H1 (cell line): ENCODE results near the gene PGM2L1. TPM values are rescaled to one million over a fixed set of nuclear protein-coding genes. Genes with fewer than 3 reads are reported as not detected.

ENCODE experiments used
- CTCF ChIA-PET: fragments of 300-600 bp; sonication (Branson Sonifier 250); formaldehyde crosslinking; loops from one replicate; lab custom pipeline; 2021; ENCODE audit not compliant: partially characterized antibody; lab: Charles Lee
- POLR2A ChIA-PET: fragments of 300-600 bp; sonication (Branson Sonifier 250); formaldehyde crosslinking; loops from one replicate; lab custom pipeline; 2021; ENCODE audit warnings: inconsistent platforms; ENCODE audit not compliant: partially characterized antibody; lab: Charles Lee
- DNase-seq, 2 experiments: peaks; one replicate each; pipeline versions ENCODE4 v3.0.0 to v3.0.0-alpha.2; 2010 to 2022; ENCODE audit warnings: low spot score in 2 of 2, low read depth in 1 of 2, mixed read lengths in 1 of 2
- FAIRE-seq: peaks from 2 replicates; lab custom pipeline; 2011; peaks lifted over from hg19 to GRCh38; lab: Jason Lieb, UNC
- H2AFZ ChIP-seq: 2 replicates; pipeline ENCODE4 v1.8.1; 2012; ENCODE audit warnings: low read length, inconsistent platforms
- H2AK5ac ChIP-seq: 2 replicates; pipeline ENCODE4 v1.6.1; 2013; ENCODE audit warnings: low read depth, low read length
- H2BK120ac ChIP-seq: replicated peaks from 2 replicates; pipeline ENCODE3; 2013; ENCODE audit warnings: low read depth, low read length, inconsistent platforms
- H2BK12ac ChIP-seq: 2 replicates; pipeline ENCODE4 v1.6.1; 2013; ENCODE audit warnings: low read depth, low read length
- H2BK15ac ChIP-seq: 2 replicates; pipeline ENCODE4 v1.6.1; 2013; ENCODE audit warnings: low read length
- H2BK20ac ChIP-seq: 2 replicates; pipeline ENCODE4 v1.6.1; 2013; ENCODE audit warnings: low read length
- H2BK5ac ChIP-seq: 2 replicates; pipeline ENCODE4 v1.6.1; 2013; ENCODE audit warnings: low read depth, low read length
- H3K14ac ChIP-seq: 2 replicates; pipeline ENCODE4 v1.6.1; 2013; ENCODE audit warnings: inconsistent platforms; ENCODE audit not compliant: insufficient read length
- H3K18ac ChIP-seq: 2 replicates; pipeline ENCODE4 v1.6.1; 2013; ENCODE audit warnings: low read length; ENCODE audit errors: extremely low read depth
- H3K23ac ChIP-seq: 2 replicates; pipeline ENCODE4 v1.6.1; 2013; ENCODE audit warnings: inconsistent platforms; ENCODE audit not compliant: insufficient read length
- H3K23me2 ChIP-seq: 2 replicates; pipeline ENCODE4 v1.6.1; 2013; ENCODE audit warnings: low read depth, low read length
- H3K27ac ChIP-seq: 2 replicates; pipeline ENCODE4 v1.6.1; 2011; ENCODE audit warnings: low read depth, low read length, inconsistent platforms
- H3K27me3 ChIP-seq, 4 experiments: replicated peaks in 1 of 4; 1 replicate in 1 of 4; 2 replicates in 3 of 4; pipeline versions ENCODE4 v1.6.1 to v1.8.1; 2011 to 2013; ENCODE audit warnings: low read length in 3 of 4, mild to moderate bottlenecking in 3 of 4, inconsistent platforms in 2 of 4, mixed read lengths in 2 of 4, moderate library complexity in 1 of 4; ENCODE audit not compliant: control insufficient read depth in 3 of 4, insufficient read depth in 3 of 4; ENCODE audit errors: extremely low read depth in 1 of 4
- H3K36me3 ChIP-seq, 4 experiments: 2 replicates each; pipeline versions ENCODE4 v1.6.1 to v1.8.1; 2011 to 2013; ENCODE audit warnings: mild to moderate bottlenecking in 4 of 4, low read length in 3 of 4, moderate library complexity in 2 of 4, control low read depth in 1 of 4, inconsistent platforms in 1 of 4; ENCODE audit not compliant: insufficient read depth in 4 of 4, control insufficient read depth in 2 of 4
- H3K4ac ChIP-seq: replicated peaks from 2 replicates; pipeline ENCODE3; 2013; ENCODE audit warnings: low read length, low read depth, mixed read lengths, inconsistent platforms; ENCODE audit not compliant: insufficient read length
- H3K4me1 ChIP-seq, 4 experiments: replicated peaks in 1 of 4; 1 replicate in 1 of 4; 2 replicates in 3 of 4; pipeline versions ENCODE4 v1.6.1 to v1.8.1; 2011 to 2013; ENCODE audit warnings: low read length in 3 of 4, inconsistent platforms in 2 of 4, mixed read lengths in 1 of 4; ENCODE audit not compliant: insufficient read depth in 4 of 4, control insufficient read depth in 3 of 4
- H3K4me2 ChIP-seq, 2 experiments: 2 replicates each; pipeline versions ENCODE4 v1.6.1 to v1.8.1; 2011 to 2013; ENCODE audit warnings: low read depth in 2 of 2, low read length in 2 of 2, control low read depth in 1 of 2, inconsistent platforms in 1 of 2, mild to moderate bottlenecking in 1 of 2; ENCODE audit not compliant: insufficient read depth in 1 of 2
- H3K4me3 ChIP-seq, 4 experiments: fragments of 200-600, 300-600 bp in 1 of 4; sonication (generic), shearing (Covaris generic), sonication (Bioruptor Twin) in 1 of 4; 2 replicates each; pipeline versions ENCODE4 v1.5.1 to v1.8.1; 2011 to 2016; ENCODE audit warnings: low read length in 4 of 4, low read depth in 3 of 4, control low read depth in 2 of 4, inconsistent platforms in 2 of 4, mild to moderate bottlenecking in 2 of 4, mixed read lengths in 1 of 4, moderate library complexity in 1 of 4; ENCODE audit not compliant: insufficient read depth in 2 of 4; ENCODE audit errors: extremely low read depth in 1 of 4
- H3K56ac ChIP-seq: replicated peaks from 2 replicates; pipeline ENCODE3; 2013; ENCODE audit warnings: low read depth, mild to moderate bottlenecking, mixed read lengths, low read length, inconsistent platforms; ENCODE audit not compliant: insufficient read length
- H3K79me1 ChIP-seq: 2 replicates; pipeline ENCODE4 v1.6.1; 2013; ENCODE audit warnings: low read depth, low read length, control low read depth
- H3K79me2 ChIP-seq, 2 experiments: 2 replicates each; pipeline versions ENCODE4 v1.6.1 to v1.8.1; 2012 to 2013; ENCODE audit warnings: low read length in 2 of 2, mild to moderate bottlenecking in 2 of 2, inconsistent platforms in 1 of 2; ENCODE audit not compliant: insufficient read depth in 2 of 2, control insufficient read depth in 1 of 2
- H3K9ac ChIP-seq, 4 experiments: replicated peaks in 1 of 4; 1 replicate in 1 of 4; 2 replicates in 3 of 4; pipeline versions ENCODE4 v1.6.1 to v1.8.1; 2011 to 2013; ENCODE audit warnings: low read depth in 3 of 4, low read length in 3 of 4, control low read depth in 2 of 4, mild to moderate bottlenecking in 2 of 4, moderate library complexity in 2 of 4, inconsistent platforms in 1 of 4; ENCODE audit errors: extremely low read depth in 1 of 4
- H3K9me3 ChIP-seq, 2 experiments: 2 replicates each; pipeline versions ENCODE4 v1.6.1 to v1.8.1; 2012 to 2013; ENCODE audit warnings: mild to moderate bottlenecking in 2 of 2, moderate library complexity in 2 of 2, control low read depth in 1 of 2, inconsistent platforms in 1 of 2, low read depth in 1 of 2, low read length in 1 of 2, mixed read lengths in 1 of 2; ENCODE audit not compliant: insufficient read depth in 2 of 2
- H4K20me1 ChIP-seq, 2 experiments: replicated peaks in 1 of 2; 2 replicates each; pipeline versions ENCODE3 to v1.8.1; 2011 to 2013; ENCODE audit warnings: inconsistent platforms in 2 of 2, low read length in 2 of 2, mild to moderate bottlenecking in 1 of 2; ENCODE audit not compliant: insufficient read depth in 2 of 2, control insufficient read depth in 1 of 2
- H4K5ac ChIP-seq: 2 replicates; pipeline ENCODE4 v1.6.1; 2013; ENCODE audit warnings: low read length, low read depth, mixed read lengths, inconsistent platforms; ENCODE audit not compliant: insufficient read length
- H4K8ac ChIP-seq: 2 replicates; pipeline ENCODE4 v1.8.0; 2013; ENCODE audit warnings: mild to moderate bottlenecking, moderate library complexity, low read length, inconsistent platforms; ENCODE audit not compliant: insufficient read depth; ENCODE audit errors: extremely low read depth
- H4K91ac ChIP-seq: replicated peaks from 2 replicates; pipeline ENCODE3; 2013; ENCODE audit warnings: low read length, mixed read lengths, inconsistent platforms; ENCODE audit not compliant: insufficient read length
- BACH1 ChIP-seq: IDR thresholded peaks from 2 replicates; pipeline ENCODE4 v1.6.1; 2012; ENCODE audit warnings: low read length, improper control_type of control experiment
- BRCA1 ChIP-seq: IDR thresholded peaks from 2 replicates; pipeline ENCODE4 v1.6.1; 2012; ENCODE audit warnings: low read depth, low read length, improper control_type of control experiment
- EGR1 ChIP-seq: IDR thresholded peaks from 2 replicates; pipeline ENCODE4 v1.6.1; 2011; ENCODE audit warnings: low read depth, low read length, borderline replicate concordance
- FOSL1 ChIP-seq: IDR thresholded peaks from 2 replicates; pipeline ENCODE4 v1.6.1; 2011; ENCODE audit warnings: mild to moderate bottlenecking, low read depth, low read length, moderate library complexity; ENCODE audit not compliant: insufficient read depth
- JUN ChIP-seq: IDR thresholded peaks from 2 replicates; pipeline ENCODE4 v1.6.1; 2011; ENCODE audit warnings: low read depth, mild to moderate bottlenecking, improper control_type of control experiment, low read length
- KDM5A ChIP-seq: fragments of 200-600 bp; IDR thresholded peaks from 2 replicates; pipeline ENCODE4 v1.7.1; 2012; ENCODE audit warnings: mild to moderate bottlenecking, low read length, inconsistent platforms, mixed read lengths
- RAD21 ChIP-seq, 2 experiments: IDR thresholded peaks in 1 of 2; conservative IDR thresholded peaks in 1 of 2; 2 replicates each; pipeline ENCODE4 v1.6.1; 2011; ENCODE audit warnings: low read depth in 2 of 2, low read length in 2 of 2, improper control_type of control experiment in 1 of 2, inconsistent platforms in 1 of 2, mild to moderate bottlenecking in 1 of 2, moderate library complexity in 1 of 2
- SAP30 ChIP-seq: fragments of 300-600 bp; sonication (generic); IDR thresholded peaks from 2 replicates; pipeline ENCODE4 v1.7.1; 2012; ENCODE audit warnings: low read length, moderate library complexity, mild to moderate bottlenecking, inconsistent platforms; ENCODE audit not compliant: insufficient read depth, insufficient replicate concordance
- SIX5 ChIP-seq: IDR thresholded peaks from 2 replicates; pipeline ENCODE4 v1.6.1; 2011; ENCODE audit warnings: mild to moderate bottlenecking, low read depth, low read length
- TAF7 ChIP-seq: optimal IDR thresholded peaks from 2 replicates; pipeline ENCODE3; 2011; ENCODE audit warnings: low read depth, mild to moderate bottlenecking, inconsistent platforms, low read length, moderate library complexity, borderline replicate concordance
- ZNF274 ChIP-seq: IDR thresholded peaks from 2 replicates; pipeline ENCODE4 v1.7.0; 2012; ENCODE audit warnings: low read length, borderline replicate concordance; ENCODE audit errors: extremely low read depth
- WGBS, 2 experiments: shearing (Covaris generic) in 1 of 2; methylation state at CpG; one replicate each; pipeline versions ENCODE4 v1.1.6 to v1.1.7; 2013 to 2015; ENCODE audit warnings: low lambda C conversion rate in 2 of 2, mixed read lengths in 2 of 2, inconsistent platforms in 1 of 2, low coverage in 1 of 2, missing lambda C conversion rate in 1 of 2; ENCODE audit not compliant: insufficient replicate concordance in 2 of 2, insufficient coverage in 1 of 2, insufficient read length in 1 of 2; ENCODE audit errors: extremely low coverage in 1 of 2, missing lambda C conversion rate in 1 of 2; 5-methylcytosine and 5-hydroxymethylcytosine counted together
- polyA plus RNA-seq, 7 experiments: library from polyadenylated mRNA; depleted of rRNA in 3 of 7; stranded (reverse) in 5 of 7; unstranded in 2 of 7; fragments of >200 nt in 5 of 7; fragments of 200-250 nt in 2 of 7; gene quantifications; 1 replicate in 5 of 7; 2 replicates in 1 of 7; 4 replicates in 1 of 7; pipeline versions ENCODE4 v1.2.1 to v1.2.3, GENCODE V29; 2011 to 2013; ENCODE audit warnings: missing spikeins in 2 of 7, mixed read lengths in 2 of 7
- total RNA-seq: library from RNA; stranded (reverse); fragmentation: NEBNext Ultra II Directional; extraction: Animal tissue kit (Norgen Biotek cat#: 25700); gene quantifications from 2 replicates; pipeline ENCODE4 v1.2.1, GENCODE V29; 2021
- TF ChIP-seq, protein P1 (sequence below): IDR thresholded peaks from 2 replicates; pipeline ENCODE4 v1.6.1; 2012; ENCODE audit warnings: low read length, inconsistent platforms

The PGM2L1 gene
- total and polyA plus RNA-seq, 2 of the 8 experiments (the other 6 are each of a cell fraction or from before 2014, with no cell fraction given): 5.0 to 42.7 TPM

DNA sequence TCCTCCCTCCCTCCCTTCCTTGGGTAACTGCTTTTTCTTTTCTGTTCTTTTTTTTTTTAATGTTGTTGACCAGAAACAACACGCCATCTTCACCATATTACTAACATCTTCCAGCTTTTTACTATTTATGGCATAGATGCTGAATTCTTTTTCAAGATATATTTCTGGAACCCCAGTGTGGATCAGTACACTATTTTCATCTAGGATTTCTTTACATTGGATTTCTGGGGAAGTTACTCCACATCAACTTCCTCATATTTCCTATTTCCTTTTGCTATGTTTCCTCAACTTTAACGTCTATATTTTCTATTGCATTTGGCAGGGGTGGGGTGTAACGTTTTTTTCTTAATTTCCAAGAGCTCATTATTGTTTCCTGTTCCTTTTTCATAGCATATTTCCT, 7.0 kb downstream of the PGM2L1 start:
- Histone ChIP-seq H3K23me2 (no peaks in the 10 kb centered on the region; the same call in 1 of the 2 replicates), H3K27ac (no peak overlapping the region), H3K4me2 (no peak overlapping the region), H4K20me1 (no peaks in the 10 kb centered on the region), H4K5ac (no peak overlapping the region), H4K91ac (no peak overlapping the region), H3K14ac (no peak overlapping the region), H2BK5ac (no peak overlapping the region), H2BK15ac (no peak overlapping the region), H3K27me3 (no peaks in the 10 kb centered on the region), H3K4me1 (peaks cover 0 to 3% (median 2%) of the 10 kb centered on the region in 4 experiments; a peak in 3 of 7 replicates), H2BK120ac (no peak overlapping the region), H2AFZ (no peak overlapping the region), H2BK12ac (no peak overlapping the region), H3K23ac (no peak overlapping the region), H3K56ac (no peak overlapping the region), H3K36me3 (no peaks in the 10 kb centered on the region), H2BK20ac (no peak overlapping the region), H3K18ac (no peak overlapping the region), H3K79me2 (peaks cover 0 to 45% of the 10 kb centered on the region in 2 experiments; a peak in 2 of 4 replicates), H3K4me3 (no peak overlapping the region), H3K4ac (no peak overlapping the region), H3K79me1 (no peaks in the 10 kb centered on the region; the same call in 1 of the 2 replicates), H4K8ac (no peak overlapping the region), H3K9me3 (no peaks in the 10 kb centered on the region), H2AK5ac (no peak overlapping the region), H3K9ac (no peak overlapping the region)
- ChIA-PET CTCF (interaction anchor here (0.6 to 3.5 kb wide), 7 partner anchors 9 to 70 kb away, joined by 3 to 20 read pairs (median 5); partner anchors contain the start of gene PGM2L1), POLR2A (no interaction called here)
- WGBS, 2 experiments: 78% methylated on average over 3 of the region's 3 CpGs; no CpG with 5 or more reads in 1 of the 2 experiments
- DNase-seq (no peak), FAIRE-seq (no peak)
- TF ChIP-seq BACH1 (no peak), ZNF274 (no peak), SAP30 (no peak), SIX5 (no peak), TAF7 (no peak), FOSL1 (no peak), RAD21 (IDR thresholded peaks at IDR 0.05 in 1 of 2, conservative IDR thresholded peaks at IDR 0.05 in 1 of 2; ENCODE audit: low read depth in 2 of 2, low read length in 2 of 2) (no peak), JUN (no peak), EGR1 (no peak), BRCA1 (no peak), KDM5A (no peak)
- TF ChIP-seq, protein P1, sequence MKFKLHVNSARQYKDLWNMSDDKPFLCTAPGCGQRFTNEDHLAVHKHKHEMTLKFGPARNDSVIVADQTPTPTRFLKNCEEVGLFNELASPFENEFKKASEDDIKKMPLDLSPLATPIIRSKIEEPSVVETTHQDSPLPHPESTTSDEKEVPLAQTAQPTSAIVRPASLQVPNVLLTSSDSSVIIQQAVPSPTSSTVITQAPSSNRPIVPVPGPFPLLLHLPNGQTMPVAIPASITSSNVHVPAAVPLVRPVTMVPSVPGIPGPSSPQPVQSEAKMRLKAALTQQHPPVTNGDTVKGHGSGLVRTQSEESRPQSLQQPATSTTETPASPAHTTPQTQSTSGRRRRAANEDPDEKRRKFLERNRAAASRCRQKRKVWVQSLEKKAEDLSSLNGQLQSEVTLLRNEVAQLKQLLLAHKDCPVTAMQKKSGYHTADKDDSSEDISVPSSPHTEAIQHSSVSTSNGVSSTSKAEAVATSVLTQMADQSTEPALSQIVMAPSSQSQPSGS: no peak
